Hematopoietic multipotent progenitor cell treated with erythropoietin and hydrocortisone succinate and interleukin-3 and kit ligand, for 6 days (in vitro differentiated cells): ENCODE results near the gene PCDH9.

Experiments
- DNase-seq: peaks from one replicate; pipeline ENCODE4 v3.0.0-alpha.2; 2015

The PCDH9 gene

GRCh38 chr13:67229481-67230403, at the start of gene PCDH9:
TSS of gene PCDH9 (minus strand) at chr13:67230336. CDS start at chr13:67228440, 1,896 bp downstream.
- DNase-seq, result peak; percentile 27

GRCh38 chr13:67278235-67278634, 48.1 kb upstream of the PCDH9 start:
- no peak for DNase-seq

GRCh38 chr13:67277581-67277980, 47.4 kb upstream of the PCDH9 start:
- DNase-seq, result no peak

GRCh38 chr13:67275351-67275960, 45.3 kb upstream of the PCDH9 start:
- no peak for DNase-seq

DNA sequence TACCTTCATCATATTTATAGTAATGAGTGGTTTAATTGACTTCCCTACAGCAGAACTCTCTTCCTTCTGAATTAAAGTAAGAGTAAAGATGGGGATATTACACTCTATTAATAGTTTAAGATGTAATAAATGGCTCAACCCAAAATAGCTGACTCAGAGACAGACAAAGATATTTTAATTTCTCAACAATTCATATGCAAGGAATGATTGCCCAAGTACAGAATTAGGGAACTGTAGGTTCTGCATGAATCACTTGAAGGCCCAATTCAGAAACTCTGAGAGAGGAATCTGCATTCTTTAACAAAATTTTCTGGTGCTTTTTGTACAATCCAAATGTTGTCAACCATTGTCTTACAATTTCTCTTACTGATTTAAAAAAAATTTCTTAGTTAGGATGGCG, 42.9 kb upstream of the PCDH9 start:
- DNase-seq, result no peak

DNA sequence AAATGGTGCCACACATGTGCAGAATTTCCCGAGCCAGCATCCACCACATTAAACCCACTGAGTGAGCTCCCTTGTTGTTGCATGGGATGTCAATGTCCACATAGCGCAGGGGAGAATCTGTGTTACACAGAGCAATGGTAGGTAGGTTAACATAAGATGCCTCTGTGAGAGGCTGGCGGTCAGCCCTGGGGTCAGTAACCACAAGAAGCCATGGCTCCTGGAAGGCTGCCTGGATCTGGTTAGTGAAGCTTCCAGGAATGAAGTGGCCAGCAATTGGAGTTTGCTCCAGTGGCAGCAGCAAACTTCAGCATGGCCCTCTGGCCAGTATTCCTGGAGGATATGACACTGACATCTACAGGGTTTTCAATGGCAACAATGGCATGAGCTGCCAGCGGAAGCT, 37.0 kb upstream of the PCDH9 start:
- DNase-seq, result no peak

GRCh38 chr13:67259208-67259607, 29.1 kb upstream of the PCDH9 start:
- no peak for DNase-seq

DNA sequence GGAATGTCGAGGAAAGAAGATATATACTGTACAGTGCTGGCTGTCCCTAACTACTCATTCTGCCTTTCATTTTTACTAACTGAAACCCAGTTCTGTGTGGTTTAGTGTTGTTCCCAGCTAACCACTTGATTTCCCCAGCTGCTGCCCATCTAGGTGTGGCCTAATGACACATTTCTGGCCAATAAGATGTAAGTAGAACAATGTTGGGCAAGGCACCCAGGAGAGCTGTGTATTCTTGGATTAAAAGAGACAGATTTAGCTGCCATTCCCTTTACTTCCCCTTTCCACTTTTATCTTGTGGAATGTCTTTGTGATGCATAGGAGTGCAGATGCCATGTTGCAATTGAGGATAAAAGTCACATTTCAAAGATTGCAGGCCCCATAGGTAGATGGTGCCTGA, 28.3 kb upstream of the PCDH9 start:
- no peak for DNase-seq

- no peak for DNase-seq
Observed at GRCh38 chr13:67238861-67239260, 8.7 kb upstream of the PCDH9 start.

DNA sequence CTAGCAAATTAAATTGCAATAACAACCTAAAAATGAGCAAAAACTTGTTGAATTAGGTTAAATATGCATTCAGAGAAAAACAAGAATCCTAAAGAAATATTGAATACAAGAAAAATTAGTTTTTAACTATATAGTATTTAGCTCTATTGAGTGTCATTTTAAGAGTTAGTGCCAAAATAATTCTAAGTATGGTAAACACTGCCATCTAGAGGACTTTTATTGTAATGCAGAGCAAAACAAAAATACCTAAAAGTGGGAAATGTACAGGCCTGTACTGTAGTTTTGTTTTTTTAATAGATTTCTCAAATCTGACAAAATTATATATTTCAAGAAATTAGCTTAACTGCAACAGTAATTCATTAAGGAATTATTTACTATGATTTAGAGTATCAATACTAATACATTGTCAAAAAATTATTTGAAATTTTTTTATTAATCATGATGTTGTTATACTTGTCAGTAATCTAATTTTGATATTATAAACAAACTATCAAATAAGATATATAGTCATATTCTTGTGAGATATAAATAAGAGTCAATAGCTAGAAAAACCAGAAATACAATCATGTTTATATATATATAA, 8.2 kb upstream of the PCDH9 start:
- peak; percentile 66 for DNase-seq

DNA sequence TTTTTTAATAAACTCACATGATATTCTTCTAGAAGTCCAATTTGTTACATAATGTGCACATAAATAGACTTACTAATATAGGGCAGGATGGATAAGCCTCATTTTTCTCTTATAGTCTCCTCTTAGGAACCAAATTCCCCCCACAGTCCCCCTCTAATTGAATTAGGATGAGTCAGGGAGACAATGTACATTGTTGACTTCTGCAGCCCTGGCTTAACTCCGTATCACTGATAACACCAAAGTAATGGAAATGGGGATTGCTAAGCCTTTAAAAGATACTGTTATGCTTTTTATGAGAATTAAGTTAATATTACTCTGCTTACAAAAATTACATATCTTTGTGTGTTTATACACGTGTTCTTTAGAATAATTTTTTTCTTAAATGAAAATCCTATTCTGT, 5.1 kb upstream of the PCDH9 start:
- no peak for DNase-seq

GRCh38 chr13:67232384-67232783, 2.2 kb upstream of the PCDH9 start:
- no peak for DNase-seq

DNA sequence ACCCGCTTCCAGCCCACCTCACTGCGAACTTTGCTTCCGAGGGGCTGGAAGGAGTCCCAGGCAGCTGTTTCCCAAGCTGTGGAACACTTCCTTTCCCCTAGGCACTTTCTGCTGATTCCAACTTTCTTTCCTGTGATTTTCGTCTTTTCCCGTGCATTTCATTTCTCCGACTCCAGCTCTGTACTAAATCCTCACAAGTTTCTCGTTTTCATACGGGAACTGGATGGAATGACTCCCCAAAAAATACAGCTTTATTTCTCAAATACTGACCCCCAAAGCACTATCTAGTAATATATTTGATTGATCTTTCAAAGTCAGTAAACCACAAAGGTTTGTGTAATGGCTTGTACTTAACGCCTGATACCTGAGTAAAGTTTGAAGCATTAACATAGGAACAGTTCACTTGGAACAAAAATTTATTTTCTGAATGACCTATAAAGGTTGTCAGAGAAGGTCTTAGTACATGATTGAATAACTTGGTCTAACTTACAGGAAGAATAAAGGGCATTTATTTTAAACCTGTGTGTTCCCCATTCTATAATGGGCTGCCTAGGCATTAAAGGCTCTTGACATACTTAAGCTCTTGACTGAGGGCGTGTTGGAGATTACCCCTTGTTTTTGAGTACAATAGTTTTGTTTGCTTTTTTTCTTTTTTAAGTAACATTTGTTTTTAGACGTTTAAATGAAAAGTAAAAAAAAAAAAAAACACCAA, 1.3 kb upstream of the PCDH9 start:
- peak; percentile 30 for DNase-seq

DNA sequence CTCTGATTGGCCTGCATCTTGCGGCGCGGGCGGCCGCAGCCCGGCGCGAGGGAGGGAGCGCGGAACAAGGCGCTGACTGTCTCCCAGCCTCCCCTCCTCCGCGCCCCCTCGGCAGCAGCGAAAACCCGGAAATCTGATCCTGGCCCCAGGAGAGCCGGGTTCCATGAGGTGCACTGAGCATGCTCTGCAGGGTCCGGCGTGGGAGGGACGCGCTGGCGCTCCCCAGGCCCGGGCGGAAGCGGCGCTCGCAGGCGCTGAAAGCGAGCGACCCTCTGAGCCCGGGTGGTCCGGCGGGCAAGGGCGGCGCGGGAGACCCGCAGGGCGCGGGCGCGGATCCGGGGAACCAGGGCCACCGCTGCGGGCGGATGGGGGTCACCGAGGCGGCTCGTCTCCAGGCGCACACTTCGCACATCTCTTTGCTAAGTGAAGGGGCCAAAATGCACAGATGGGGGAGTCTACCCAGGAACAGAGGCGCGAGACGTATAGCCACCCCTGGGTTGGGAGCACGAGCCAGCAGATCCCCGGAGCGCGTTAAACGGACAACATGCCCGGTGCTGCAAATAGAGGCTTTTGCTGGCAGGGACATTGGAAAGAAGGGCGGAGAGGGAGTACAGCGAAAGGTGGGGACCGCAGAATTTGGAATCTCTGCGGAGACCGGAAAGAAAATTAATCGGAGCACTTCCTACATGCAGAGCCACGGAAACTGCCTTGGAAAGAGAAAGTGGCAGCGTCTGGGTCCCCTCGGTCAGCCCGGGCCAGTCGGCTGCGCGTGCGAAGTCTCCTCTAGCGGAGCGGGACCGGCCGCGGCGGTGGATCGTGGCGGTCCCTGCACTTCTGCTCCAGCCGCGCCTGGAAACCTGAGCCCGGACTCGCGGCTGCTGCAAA, 510 bp upstream of the PCDH9 start:
- peak; percentile 96 for DNase-seq

DNA sequence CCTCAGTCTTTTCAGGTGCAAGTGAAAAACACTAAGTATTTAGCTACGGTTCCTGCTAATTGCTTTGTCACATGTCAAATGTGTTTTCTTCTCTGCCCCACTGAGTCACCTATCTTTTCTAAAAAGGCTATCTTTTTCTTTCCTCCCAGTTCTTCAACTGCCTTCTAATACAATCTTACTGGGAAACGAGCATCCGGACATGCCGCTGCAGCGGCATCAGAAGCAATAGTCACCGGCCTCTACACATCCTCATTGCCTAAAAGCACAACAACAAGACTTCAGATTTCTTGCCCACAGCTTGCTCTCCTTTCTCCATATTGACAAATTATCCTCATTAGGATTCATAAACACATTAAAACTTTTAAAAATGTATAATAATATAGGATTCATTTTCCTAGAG, 1.2 kb downstream of the PCDH9 start:
- peak; percentile 21 for DNase-seq

- DNase-seq, result no peak
Observed at GRCh38 chr13:67228031-67228430, 2.1 kb downstream of the PCDH9 start.

DNA sequence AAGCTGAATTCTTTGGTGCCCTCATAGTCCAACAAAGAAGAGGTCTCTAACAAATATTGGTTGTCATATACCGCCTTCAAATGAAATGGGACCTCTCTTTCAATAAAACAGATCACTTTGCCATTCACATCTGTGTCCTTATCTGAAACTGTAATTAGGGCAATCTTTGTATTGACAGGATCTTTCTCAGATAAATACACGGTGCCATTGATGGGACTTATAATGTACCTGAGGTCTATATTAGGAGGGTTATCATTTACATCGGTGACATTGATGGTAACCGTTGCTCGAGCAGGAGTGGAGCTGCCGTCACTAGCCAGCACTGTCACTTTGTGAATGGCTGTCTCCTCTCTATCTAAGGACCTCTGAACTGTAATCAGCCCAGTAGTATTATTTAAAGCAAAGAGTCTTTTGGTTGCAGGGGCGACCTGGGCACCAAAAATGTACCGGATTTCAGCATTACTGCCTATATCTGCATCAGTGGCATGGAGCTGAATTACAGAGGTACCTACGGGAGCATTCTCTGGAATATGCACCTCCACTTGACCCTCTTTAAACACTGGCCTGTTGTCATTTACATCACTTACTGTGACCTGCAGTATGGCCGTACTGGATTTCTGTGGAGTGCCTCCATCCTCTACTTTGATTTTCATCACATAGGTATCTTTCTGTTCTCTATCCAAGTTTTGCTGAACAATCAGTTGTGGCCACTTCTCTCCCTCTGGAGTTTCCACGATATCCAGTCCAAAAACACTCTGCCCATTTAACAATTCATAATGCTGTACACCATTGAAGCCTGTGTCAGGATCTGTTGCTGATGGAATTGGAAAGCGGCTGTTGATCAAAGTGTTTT, 2.8 kb downstream of the PCDH9 start:
- no peak for DNase-seq

- DNase-seq, result no peak
Observed at GRCh38 chr13:67226696-67227095, 3.4 kb downstream of the PCDH9 start.

DNA sequence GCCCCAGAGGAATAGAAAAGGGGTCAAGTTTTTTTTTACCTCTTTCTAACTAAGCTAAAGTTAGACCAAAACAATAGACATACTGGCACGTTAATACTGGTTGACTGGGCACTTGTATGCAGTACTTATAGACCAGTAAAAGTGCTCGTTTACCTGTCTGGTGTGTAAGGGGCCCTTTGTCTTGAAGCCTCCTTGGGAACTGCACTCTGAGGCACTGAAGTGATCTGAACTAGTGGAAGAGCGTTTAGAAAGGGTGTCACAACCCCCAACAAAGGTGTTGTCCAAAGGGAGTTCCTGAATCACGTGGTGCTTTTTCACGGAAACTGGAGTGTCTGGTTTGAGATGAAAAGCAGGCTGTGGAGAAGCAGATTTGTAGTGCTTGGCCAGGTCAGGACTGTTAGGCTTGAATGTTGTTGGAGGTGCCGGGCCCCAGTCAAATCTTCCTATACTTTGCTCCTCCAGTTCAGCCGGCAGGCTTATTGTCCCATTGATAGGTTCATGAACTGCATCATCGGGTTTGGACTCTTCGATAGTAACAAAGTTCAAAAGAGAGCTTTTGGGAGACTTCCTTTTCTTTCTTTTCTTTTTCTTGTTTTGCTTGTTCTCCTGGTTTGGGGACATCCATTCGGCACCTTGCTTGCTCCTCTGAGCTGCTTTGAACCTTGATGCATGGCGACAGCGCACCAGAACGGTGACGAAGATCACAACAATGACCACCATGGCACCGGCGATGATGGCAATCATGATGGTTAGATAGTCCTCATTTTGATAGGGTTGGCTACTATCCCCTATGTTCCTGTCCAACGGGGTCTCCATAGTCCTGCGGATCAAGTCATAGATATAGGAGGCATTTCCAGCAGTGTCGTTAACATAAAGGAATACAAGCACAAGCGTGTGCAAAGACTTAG, 4.6 kb downstream of the PCDH9 start:
- DNase-seq, result no peak
